RPMI8226 (cell line): Measurements from ENCODE around the gene PLEKHA3.
"Not testable (repeated sequence)": the region's sequence is repeated elsewhere in the genome, so short reads cannot be mapped to it uniquely, and the experiment has no call there.

Experiments
- DNase-seq: peaks from one replicate; pipeline ENCODE4 v3.0.0-alpha.2; 2015

Gene PLEKHA3

GRCh38 chr2:178480227-178481181 is at the start of gene PLEKHA3:
Gene PLEKHA3 (plus strand): TSS chr2:178480457. CDS start chr2:178480870, 413 bp downstream.
- DNase-seq, result peak; percentile 90

- no peak for DNase-seq
Observed at GRCh38 chr2:178436662-178437061, 43.6 kb upstream of the PLEKHA3 start.

GRCh38 chr2:178441426-178441825 is 38.8 kb upstream of the PLEKHA3 start:
- DNase-seq, result no peak

GRCh38 chr2:178448968-178449661 is 31.1 kb upstream of the PLEKHA3 start:
- DNase-seq, result no peak

- DNase-seq, result no peak
Observed at GRCh38 chr2:178449700-178450523, 30.3 kb upstream of the PLEKHA3 start.

GRCh38 chr2:178450524-178450773 is 29.8 kb upstream of the PLEKHA3 start:
- peak; percentile 91 for DNase-seq

- DNase-seq, result peak; percentile 97
Observed at GRCh38 chr2:178450774-178451525, 29.3 kb upstream of the PLEKHA3 start, which contains the start of the genes PJVK and PRKRA. Gene PJVK (plus strand): TSS chr2:178451378. CDS start chr2:178453410, 2,032 bp downstream. Gene PRKRA (minus strand): TSS chr2:178451175. CDS start chr2:178451030, 145 bp downstream.

- no peak for DNase-seq
Observed at GRCh38 chr2:178452334-178452733, 27.9 kb upstream of the PLEKHA3 start.

GRCh38 chr2:178452870-178453269 is 27.4 kb upstream of the PLEKHA3 start:
- DNase-seq, result no peak

- no peak for DNase-seq
Observed at GRCh38 chr2:178455947-178456346, 24.3 kb upstream of the PLEKHA3 start.

GRCh38 chr2:178457390-178457886 is 22.8 kb upstream of the PLEKHA3 start:
- DNase-seq, result no peak

- DNase-seq, result no peak
Observed at GRCh38 chr2:178469219-178469849, 10.9 kb upstream of the PLEKHA3 start.

- DNase-seq, result not testable (repeated sequence)
Observed at GRCh38 chr2:178471313-178471712, 8.9 kb upstream of the PLEKHA3 start.

- DNase-seq, result no peak
Observed at GRCh38 chr2:178473373-178473772, 6.9 kb upstream of the PLEKHA3 start.

GRCh38 chr2:178473931-178474330 is 6.3 kb upstream of the PLEKHA3 start:
- DNase-seq, result no peak

GRCh38 chr2:178474560-178474959 is 5.7 kb upstream of the PLEKHA3 start:
- DNase-seq, result no peak

GRCh38 chr2:178476477-178476876 is 3.8 kb upstream of the PLEKHA3 start:
- DNase-seq, result no peak

- DNase-seq, result no peak
Observed at GRCh38 chr2:178477443-178478129, 2.7 kb upstream of the PLEKHA3 start.

GRCh38 chr2:178478130-178478438 is 2.2 kb upstream of the PLEKHA3 start:
- no peak for DNase-seq

GRCh38 chr2:178478439-178479274 is 1.6 kb upstream of the PLEKHA3 start, which contains the start of gene FKBP7:
Gene FKBP7 (minus strand): TSS chr2:178478600. CDS start chr2:178478499, 101 bp downstream.
- DNase-seq, result peak; percentile 94
